Ureter (tissue), 1 donor: ENCODE results near the gene KCNK2. TPM values are rescaled to one million over a fixed set of nuclear protein-coding genes. Genes with fewer than 3 reads are reported as not detected.

Source experiments
- DNase-seq: peaks from one replicate; pipeline ENCODE4 v3.0.0-alpha.2; 2020; ENCODE audit warnings: low spot score
- total RNA-seq: library from RNA; stranded (reverse); gene quantifications from one replicate; pipeline ENCODE4 v1.2.4, GENCODE V29; 2023
- donor health status: DM: yes; HTN: yes; CAD: no.

Gene KCNK2
- total RNA-seq: 7.2 TPM

GRCh38 chr1:215082532-215083382 lies at the start of gene KCNK2:
Gene KCNK2, plus strand, starts transcription at chr1:215082737. Its CDS starts 649 bp downstream, at chr1:215083386.
- DNase-seq: peak; percentile 45

- DNase-seq: no peak
Measured at GRCh38 chr1:215032911-215033526, 49.5 kb upstream of the KCNK2 start.

- no peak for DNase-seq
Measured at GRCh38 chr1:215040190-215040589, 42.3 kb upstream of the KCNK2 start.

- DNase-seq: no peak
Measured at GRCh38 chr1:215043401-215043800, 39.1 kb upstream of the KCNK2 start.

- no peak for DNase-seq
Measured at GRCh38 chr1:215044151-215044550, 38.4 kb upstream of the KCNK2 start.

GRCh38 chr1:215045698-215046308 lies 36.7 kb upstream of the KCNK2 start:
- no peak for DNase-seq

GRCh38 chr1:215052256-215053015 lies 30.1 kb upstream of the KCNK2 start:
- DNase-seq: no peak

- no peak for DNase-seq
Measured at GRCh38 chr1:215054266-215054665, 28.3 kb upstream of the KCNK2 start.

GRCh38 chr1:215055281-215055935 lies 27.1 kb upstream of the KCNK2 start:
- DNase-seq: no peak

DNA sequence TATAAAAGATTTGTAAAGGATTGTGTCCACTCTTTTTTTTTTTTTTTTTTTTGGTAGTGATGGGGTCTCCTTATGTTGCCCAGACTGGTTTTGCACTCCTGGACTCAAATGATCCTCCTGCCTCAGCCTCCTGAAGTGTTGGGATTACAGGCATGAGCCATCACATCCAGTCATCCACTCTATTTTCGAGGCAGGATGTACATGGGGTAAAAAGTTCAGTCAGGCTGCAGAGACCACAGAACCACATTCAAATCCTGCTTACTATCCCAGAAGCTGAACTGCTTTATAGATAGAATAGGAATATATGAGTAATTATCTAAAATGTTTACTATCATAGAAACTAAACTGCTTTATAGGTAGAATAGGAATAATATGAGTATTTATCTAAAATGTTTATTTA lies 26.0 kb upstream of the KCNK2 start:
- DNase-seq: no peak

DNA sequence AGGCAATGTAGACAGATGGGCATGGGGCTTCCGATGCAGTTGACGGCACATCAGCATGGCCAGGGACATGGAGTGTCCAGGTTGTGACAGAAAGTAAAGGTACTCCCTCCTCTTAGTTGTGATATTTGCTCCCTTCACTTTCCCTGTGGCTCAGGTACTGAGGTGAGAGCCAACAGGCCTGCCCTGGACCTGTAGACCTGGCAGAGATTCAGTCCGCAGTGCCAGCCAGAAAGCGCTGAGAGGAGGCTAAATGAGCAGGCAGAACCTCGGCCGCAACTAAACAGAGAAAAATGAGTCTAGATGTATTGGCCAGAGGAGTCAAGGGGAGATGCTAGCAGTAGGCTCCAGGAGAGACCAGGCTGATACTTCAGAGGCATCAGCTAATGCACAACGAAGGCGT lies 22.6 kb upstream of the KCNK2 start:
- no peak for DNase-seq

DNA sequence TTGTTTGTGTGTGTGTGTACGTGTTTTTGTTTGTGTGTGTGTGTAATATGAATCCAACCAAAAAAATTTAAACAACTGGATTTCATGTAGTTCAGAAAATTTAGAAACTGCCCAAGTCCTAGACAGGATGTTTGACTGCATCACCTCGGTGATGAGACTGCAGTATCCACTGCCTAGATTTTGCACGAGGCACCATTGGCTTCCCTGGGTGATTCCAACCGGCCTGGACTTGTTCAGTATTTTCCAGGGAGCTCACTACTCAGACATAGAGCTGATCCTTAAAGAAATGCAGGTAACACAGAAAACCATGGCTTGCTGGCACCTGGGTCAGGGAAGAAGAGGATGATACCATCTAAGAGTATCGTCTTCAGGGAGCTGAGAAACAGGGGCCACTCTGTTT lies 18.2 kb upstream of the KCNK2 start:
- DNase-seq: no peak

DNA sequence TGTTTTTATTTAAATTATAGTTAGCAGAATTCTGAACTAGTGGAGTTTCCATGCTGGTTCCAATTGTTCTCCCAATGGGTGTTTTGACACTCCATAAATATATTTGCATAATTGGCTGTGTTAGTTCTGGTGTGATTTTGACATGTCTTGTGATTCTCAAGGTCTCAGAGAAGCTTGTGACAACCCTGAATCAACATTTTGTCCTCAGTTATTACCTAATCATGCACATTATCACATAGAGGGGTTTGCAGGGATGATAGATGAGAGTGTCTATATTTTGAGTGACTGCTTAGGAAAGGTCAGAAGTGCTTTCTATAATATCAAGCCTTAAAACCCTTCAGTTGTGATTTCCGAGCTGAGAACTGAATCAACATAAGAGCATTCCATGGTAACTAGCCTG lies 11.5 kb upstream of the KCNK2 start:
- no peak for DNase-seq

- no peak for DNase-seq
Measured at GRCh38 chr1:215076322-215076721, 6.2 kb upstream of the KCNK2 start.

DNA sequence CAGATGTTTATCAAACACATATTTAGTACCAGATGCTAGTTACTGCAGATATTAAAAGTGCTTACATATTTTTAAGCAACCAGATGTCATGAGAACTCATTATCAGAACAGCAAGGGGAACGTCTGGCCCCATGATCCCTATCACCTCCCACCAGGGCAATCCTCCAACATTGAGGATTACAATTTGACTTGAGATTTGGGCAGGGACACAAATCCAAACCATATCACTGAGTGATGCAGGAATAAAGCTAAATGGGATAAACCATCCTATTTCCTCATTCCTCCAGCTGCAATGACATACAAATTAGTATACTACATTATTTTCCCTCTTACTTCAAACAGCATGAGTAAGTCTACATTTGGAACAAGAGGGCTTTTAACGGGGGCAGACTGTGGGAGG lies 3.1 kb upstream of the KCNK2 start:
- no peak for DNase-seq

DNA sequence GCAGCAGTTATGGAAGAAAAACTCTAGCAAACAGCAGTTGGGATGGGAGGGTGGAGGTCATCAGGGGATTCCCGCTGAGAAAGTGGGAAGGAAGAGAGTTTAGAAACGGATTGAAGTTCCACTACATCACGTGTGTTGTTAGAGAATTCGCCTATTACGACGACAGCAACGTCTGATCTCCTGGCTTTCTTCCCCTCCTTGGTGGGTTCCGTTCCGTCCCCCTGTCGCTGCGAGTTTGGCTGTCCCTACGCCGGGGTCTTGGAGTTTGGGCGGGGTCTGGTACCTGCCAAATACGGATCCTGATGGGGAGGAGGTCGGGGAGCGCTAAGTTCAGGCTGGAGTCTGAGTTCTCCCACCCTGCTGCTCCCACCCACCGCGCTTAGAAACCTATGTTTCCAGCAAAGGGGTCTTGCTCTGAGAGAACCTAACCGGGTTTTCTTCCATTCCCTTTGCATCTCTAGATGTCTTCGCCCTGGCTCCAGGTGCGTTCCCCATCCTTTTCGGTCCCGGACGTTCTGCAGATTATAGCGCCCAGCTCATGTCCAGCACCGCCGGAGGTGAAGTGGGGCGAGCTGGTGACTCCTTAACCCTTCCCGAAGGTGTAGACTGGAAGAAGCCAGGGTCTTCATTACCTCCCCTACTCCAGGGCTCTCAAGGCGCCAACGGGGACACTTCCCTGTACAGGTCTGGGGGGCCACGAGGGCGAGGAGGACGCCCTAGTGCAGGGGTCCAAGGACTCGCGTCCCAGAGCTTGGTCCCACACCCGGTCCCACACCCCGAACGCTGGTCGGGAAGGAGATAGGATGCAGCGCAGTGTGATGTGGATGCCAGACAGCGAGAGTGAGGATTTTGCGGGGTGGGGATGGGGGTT lies 641 bp upstream of the KCNK2 start:
- DNase-seq: no peak

GRCh38 chr1:215083383-215083961 lies 935 bp downstream of the KCNK2 start:
- no peak for DNase-seq

GRCh38 chr1:215084621-215085020 lies 2.1 kb downstream of the KCNK2 start:
- DNase-seq: no peak

- no peak for DNase-seq
Measured at GRCh38 chr1:215087603-215088002, 5.1 kb downstream of the KCNK2 start.

DNA sequence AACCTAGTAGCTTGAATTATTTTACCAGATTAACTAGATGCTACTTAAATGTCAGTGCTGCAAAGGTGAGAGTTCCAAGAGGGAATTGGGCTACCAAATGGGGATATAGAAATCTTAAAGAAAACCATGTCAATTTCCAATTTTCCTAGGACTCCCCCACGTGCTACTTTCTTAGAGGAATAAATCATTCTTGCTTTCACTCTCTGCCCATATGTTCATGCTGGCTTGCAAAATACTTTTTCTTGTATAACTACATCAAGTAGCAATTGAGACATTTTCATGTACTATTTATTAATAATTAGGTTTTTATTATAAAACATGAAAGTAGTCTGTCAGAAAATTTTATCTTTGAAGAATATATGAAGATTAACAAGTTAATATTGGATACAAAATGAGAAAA lies 11.8 kb downstream of the KCNK2 start:
- no peak for DNase-seq
